ENCODE measurements around the gene UBA3.

UBA3 gene

DNA sequence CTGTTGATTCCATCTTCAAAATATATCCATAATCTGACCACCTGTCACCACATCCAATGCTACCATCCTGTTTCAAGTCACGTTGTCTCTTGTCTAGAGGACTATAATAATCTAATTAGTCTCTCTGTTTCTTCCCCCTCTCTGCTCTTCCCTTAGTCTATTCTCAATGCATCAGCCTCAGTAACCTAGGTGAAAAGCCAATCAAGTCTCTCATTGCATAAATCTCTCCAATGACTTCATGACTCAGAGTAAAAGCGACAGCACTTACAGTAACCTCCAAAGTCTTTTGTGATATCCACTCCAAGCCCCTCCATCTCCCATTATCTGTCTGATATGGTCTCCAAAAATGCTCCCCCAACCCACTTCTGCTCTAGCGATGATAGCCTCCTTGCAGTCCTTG lies 7.2 kb downstream of the UBA3 start:
- DNase-seq = no peak

DNA sequence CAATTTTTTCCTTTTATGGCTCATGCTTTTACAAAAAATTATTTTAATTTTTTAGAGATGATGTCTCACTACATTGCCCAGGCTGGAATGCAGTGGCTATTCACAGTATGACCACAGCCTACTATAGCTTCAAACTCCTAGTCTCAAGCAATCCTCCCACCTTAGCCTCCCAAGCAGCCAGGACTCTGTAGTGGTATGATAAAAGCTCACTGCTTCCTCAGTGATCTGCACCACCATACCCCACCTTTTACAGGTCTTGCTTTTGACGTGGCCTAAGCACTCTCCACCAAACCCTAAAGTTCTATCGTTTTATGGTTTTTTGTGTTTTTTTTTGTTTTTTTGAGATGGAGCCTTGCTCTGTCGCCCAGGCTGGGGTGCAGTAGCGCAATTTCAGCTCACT lies 14.0 kb downstream of the UBA3 start:
- DNase-seq = no peak

DNA sequence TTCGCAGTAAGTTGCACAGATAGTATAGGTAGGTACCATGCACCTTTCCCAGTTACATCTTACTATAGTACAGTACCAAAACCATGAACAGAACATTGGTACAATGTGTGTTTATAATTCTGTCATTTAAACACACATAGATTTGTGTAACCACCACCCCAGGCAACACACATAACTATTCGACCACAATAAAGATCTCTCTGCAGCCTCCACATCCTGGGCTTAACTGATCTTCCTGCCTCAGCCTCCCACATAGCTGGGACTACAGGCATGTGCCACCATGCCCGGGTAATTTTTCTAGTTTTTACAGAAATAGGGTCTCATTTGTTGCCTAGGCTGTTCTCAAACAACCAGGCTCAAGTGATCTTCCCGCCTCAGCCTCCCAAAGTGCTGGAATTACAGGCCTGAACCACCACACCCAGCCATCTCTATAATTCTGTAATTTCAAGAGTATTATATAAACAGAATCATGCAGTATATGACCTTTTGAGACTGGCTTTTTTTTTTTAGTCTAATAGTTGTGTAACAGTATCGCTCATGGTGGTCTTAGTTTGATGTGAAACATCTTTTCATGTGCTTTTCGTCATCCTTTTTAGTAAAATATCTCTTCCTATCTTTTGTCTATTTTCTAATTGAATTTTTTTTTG lies 14.7 kb downstream of the UBA3 start:
- no peak for DNase-seq

DNA sequence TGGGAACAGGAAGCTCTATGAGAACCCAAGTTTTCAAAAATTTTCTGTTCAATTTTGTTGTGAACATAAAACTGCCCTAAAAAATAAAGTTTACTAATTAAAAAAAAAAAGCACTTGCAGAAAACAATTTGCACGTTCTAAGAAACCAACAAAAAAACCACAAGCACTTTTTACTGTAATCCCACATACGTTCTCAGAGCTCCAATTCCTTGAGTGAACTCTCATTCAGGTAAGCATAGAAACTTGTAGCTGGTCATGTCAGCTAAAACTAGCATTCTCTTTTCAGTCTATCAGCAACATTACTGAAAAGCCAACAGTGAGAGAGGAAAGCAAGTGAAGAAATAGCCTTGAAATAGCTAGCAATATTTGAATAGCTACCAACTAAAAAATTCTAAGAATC lies 16.5 kb downstream of the UBA3 start:
- DNase-seq = no peak

DNA sequence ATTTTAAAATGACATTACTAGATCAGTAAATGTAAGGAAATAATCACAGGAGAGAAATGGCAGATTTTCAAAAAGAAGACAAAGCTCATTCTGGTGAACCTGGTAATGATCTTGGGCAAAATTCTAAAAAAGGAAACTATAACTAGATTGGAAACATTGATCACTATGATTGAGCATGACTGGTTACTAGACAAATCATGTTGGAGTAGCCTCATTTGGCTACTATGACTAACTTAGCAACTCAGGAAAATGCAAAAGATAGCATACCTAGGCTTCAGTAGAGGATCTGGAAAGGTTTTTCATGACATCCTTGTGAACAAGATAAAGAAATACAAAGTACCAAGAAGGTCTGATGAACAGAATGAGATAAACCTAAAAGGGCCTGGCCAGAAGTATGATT lies 20.5 kb downstream of the UBA3 start:
- DNase-seq = no peak

DNA sequence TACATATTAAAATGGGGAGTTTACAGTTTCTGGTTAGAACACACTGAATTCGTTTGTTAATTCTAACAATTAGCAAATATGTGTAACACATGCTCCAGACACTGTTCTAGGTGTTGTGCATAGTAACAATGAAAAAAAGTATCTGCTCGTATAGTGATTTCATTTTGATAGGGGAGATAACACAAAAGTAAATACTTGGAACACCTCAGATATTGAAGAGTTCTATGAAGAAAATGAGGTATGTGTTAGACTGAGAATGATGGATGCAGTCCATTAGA lies 21.3 kb downstream of the UBA3 start:
- no peak for DNase-seq

DNA sequence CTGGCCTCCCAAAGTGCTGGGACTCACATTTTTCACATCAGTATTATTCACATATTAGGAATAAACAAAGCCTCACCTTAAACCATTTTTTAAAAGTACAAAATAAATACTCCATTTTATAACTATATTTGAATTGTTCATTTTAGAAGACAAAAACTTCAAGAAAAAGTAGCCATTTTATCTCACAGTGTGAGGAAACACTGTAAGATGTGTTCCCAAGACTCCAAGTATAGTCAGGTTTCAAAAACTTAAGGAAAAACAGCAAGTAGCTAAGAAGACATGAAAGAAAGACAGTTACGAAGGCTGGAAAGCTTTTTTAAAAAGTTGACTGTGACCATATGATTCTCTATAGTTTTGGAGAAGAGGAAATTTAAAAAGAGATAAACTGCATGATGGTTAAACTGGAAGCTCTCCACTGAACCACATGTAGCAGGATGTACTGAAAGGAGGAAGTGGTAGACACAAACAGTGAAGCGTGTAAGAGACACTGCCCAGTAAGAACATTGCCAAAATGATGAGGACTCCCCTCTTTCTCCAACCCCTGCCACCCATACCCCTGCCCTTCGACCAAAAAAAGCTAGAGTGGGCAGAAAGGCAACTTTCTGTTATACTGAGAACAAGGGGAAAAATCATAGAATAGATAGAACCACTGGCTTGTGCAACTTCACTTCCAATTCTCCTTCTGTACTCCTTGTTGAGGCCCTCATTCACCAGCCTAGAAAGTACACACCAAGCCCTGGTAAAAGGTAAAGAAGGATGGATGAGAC lies 21.8 kb downstream of the UBA3 start:
- no peak for DNase-seq

DNA sequence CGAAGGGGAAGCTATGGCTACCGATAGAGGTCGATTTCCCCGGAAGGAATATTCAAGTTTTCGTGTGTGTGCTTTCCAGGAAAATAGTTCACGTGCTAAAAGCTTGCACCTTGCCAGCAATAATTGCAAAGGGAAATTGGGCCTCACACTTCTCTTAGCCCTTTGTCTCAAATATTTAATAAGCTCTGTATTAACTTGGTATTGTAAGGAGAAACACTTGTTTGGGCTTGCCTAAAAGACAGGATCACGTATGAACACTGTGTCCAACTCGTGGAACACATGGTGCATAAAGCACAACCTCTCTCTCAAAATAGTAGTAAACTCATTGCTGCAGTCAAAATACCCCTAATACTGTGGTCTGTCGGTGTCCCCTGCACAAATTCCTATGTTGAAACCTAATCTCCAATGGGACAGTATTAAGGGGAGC lies 27.7 kb downstream of the UBA3 start:
- no peak for DNase-seq

DNA sequence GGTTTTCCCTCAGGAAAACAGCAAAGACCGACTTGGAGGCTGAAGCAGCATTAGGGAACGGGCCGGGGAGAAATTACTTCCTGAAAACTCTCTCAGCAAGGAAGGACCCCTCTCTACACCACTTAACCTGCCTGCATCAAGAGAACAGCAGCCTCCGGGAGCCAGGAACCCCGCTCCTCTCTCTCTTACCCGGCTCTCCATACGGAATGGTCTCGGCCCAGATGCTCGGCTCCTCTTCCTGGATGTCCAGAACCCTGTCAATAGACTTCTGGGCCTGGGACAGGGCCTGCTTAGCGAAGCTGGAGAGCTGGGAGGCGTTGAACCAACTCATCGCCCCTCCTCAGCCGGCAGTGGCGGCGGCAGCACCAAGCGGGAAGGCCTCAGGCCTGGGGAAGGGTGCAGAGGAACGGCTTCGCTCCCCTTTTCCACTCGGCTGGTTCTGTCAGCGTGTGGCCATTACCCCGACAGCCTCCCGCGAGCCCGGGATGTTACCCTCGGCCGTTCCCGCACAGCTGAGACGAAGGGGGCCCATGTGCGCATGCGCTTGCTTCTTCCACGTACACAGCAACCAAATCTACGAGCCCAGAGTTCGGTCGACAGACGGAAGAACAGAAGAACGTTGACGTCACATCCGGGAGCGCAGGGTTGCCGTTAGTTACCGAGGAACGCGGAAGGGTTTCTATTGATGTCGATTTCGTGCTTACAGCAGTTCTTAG lies 28.3 kb downstream of the UBA3 start, which contains the start of gene TMF1:
TMF1 (minus strand) TSS at position 578 of the 716 bp plus-strand sequence; CDS start at position 331, 247 bp downstream.
- no peak for DNase-seq

DNA sequence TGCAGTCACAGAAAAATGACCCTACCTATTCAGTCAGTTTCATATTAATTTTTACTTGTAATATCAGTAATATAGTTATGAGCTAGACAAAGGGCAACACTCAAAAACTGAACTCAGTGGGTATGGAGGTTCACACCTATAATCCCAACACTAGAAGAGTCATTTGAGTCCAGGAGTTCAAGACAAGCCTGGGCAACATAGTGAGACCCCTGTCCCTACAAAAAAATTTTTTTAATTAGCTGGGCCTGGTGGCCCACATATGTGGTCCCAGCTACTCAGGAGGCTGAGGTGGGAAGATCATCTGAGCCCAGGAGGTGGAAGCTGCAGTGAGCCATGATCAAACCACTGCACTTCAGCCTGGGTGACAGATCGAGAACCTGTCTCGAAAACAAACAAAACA lies 31.2 kb downstream of the UBA3 start:
- DNase-seq = no peak

DNA sequence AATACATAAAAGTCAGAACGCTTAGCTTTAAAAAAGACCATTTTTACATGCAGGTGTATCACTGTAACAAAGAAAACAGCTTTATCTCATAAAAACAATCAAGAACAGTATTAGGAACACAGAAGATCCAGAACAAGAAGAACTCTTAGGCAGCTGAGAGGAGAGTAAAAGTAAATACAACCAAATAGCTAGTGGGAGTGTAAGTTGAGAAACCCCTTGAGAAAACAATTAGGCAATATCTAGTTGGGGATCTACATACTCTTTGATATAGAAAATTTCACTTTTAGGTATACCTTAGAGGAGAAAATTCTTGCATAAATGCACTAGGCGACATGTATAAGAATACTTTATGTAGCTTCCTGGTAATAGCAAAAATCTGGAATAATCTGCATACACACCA lies 35.6 kb downstream of the UBA3 start:
- DNase-seq = no peak

DNA sequence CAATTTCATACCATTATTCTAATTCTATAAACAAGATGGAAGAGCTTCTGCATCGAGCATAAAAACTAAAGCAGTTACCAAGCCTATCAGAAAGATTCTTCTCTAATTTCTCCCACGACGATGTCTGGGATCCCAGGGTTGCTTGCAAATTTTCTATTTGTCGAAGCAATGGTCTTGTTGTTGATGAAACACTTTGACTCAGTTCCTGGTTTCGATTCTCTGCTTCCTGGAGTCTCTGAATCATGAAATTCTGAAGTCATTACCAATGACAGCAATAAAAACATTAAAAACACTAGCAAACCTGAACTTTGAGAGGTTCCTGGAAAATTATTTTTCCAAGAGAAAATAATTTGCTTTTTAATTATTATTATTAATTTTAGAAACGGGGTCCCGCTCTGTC lies 46.7 kb downstream of the UBA3 start:
- no peak for DNase-seq

DNA sequence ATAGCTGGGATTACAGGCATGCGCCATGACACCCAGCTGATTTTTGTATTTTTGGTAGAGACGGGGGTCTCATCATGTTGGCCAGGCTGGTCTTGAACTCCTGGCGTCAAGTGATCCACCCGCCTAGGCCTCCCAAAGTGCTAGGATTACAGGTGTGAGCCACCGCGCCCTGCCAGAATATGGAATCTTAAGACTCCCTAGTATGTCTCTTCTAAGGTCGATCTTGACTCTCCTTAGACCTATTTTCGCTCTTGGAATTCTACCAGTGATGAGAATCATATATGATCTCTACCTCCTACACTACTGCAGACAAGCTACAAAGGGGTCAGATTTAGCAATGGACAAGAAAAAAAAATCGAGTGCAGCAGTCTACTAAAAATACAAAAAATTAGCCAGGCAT lies 47.4 kb downstream of the UBA3 start:
- no peak for DNase-seq

DNA sequence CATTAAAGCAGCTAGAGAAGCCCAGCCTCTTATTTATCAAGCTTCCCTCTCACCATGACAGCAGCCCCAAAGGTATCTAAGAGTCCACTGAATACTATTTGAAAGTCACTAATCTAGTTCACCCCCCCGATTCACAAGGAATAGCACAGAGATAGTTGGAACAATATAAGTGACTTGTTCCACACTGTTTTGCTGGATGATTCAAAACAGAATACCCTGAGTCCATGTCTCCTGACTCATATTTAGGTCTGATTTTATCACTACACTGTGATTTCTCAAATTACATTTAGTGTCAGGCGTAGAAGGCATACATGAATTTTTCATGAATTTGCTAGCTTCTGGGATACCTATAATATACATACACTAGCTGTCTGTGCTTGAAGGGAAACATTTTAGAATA lies 48.0 kb downstream of the UBA3 start:
- DNase-seq = no peak

DNA sequence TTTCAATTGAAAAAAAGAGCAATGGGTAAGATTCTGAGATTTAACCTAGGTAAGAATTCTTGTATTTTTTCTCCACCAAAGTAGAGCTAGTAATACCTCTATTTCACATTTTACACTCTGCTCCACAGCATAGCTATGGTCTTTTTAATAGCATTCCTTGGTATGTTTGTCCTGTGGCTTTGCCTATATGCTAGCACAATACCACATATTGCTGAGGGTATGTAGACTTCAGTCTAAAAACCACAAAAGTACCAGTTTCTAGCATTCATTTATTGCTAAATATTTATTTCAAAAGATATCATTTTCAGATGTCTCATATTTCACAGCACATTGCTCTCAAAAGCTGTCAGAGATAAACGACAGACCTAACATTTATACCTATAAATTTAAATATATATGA lies 48.5 kb downstream of the UBA3 start:
- DNase-seq = no peak

DNA sequence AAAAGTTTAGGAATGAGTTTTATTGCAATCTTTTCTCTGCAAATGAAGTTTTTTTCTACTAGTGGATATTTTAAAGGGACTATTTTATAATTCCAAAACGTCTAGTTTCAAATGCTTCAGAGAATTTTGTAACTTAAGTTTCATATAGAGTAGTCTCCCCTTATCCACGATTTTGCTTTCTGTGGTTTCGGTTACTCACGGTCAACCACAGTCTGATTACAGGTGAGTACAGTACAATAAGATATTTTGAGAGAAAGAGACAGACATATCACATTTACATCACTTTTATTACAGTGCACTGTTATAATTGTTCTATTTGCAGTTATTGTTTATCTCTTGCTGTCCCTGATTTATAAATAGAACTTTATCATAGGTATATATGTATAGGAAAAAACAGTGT lies 59.3 kb downstream of the UBA3 start:
- DNase-seq = no peak

DNA sequence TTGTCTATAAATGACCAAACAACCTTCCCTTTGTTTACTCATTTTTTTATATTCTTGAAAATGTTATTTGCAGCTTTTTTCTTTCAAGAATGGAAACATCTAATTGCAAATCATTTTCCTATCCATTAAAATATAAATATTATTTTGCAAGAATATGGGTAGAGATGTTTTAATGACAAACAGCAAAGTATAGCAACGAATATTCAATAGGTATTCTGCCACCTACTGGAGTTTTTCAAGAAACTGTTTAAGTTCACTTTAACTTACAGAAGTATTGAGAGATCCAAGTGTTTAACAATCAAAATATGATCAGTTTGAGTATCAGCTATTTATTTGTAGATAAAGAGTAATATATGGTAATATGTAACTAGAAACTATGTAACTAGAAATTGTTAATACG lies 59.7 kb downstream of the UBA3 start:
- no peak for DNase-seq

DNA sequence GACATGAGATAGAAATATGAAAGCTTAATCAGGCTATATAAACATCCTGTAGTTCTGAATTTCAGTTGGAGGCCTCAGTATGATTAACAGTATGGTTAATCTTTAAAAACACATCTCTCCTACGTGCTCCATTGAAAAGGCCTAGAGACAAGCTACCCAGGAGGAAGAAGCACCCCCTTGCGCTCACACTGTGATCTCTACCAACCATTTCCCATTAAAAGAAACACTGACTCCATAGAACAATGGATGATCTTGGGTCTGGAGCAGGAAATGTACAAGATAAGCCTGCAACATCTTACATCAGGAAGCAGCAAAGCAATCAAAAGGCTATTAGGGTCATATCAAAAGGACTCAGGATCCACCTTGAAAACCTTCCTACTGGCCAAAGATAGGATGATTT lies 63.3 kb downstream of the UBA3 start:
- no peak for DNase-seq

DNA sequence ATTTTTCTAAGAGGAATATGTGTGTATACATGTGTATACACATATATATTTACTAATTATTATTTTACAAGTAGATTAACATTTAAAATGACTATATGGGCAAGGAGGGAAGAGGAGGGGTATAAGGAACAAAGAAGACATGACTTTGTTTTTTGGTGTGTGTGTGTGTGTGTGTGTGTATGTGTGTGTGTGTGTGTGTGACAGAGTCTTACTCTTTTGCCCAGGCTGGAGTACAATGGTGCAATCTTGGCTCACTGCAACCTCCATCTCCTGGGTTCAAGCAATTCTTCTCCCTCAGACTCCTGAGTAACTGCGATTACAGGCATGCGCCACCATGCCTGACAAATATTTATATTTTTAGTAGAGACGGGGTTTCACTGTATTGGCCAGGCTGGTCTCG lies 64.1 kb downstream of the UBA3 start:
- DNase-seq = no peak

DNA sequence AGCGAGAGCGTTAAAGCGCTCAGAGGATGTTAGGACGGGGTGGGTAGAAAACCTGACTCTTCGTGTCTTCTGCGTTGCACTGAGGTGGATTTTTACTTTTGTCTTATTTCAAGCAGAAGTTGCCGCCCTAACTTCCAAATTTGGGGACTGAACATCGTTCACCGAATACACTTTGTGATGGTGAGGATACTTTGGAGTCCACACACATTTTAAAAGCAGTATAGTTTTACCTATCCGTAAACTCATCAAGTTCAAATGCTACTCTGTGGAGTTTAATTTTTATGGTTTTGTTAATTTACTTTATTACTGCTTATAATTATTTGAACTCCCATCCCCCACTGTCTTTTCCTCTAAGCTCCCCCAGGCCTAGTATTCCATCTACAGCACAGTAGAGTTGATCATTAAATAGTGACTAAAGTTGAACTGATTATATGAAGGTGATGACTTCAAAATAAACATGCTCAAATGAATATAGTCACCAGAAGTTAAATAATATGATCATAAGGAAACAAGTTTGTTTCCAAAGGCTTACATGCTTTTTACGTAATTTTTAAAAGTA lies 66.1 kb downstream of the UBA3 start:
- DNase-seq = no peak

DNA sequence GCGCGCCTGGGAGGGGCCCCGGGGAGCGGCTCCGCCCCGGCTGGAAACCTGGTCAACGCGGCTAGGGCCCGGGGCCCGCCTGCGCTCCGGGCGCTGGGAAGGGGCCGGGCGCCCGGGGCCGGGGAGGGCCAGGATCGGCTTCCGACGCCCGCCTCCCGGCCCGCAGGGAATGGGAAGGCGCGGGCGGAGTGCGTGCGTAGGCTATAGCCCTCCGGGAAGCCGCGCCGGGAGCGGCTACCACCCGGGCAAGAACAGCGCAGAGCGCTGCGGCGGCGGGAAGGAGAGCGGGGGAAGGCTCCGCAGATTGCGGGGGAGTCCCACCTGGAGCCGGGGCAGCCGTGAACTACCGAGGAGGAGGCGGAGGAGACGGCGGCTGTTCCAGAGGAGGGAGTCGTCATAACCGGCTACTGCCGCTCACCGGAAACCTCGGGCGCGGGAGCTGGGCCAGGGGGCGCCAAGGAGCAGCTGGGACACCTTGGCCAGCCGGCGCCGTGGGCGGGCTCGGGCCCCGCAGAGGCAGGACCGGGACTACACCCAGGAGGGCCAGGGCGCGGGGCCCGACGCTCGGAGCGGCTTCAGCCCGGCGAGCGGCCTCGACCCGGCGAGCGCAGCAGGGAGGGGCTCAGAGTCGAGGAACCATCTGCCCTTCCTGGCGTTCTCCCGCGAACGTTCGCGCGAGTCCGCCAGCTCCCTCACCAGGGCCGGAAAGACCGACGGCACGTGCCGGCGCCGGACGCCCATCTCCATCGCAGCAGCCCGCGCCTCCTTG lies 66.7 kb downstream of the UBA3 start, which contains the start of gene EOGT:
EOGT (minus strand) TSS at position 432 of the 769 bp plus-strand sequence. CDS start 3,838 bp downstream, outside the sequence.
- peak in 55 of 56 donors; percentile 16 to 86 (median 67) for DNase-seq

Measured in nucleus accumbens (tissue), 56 donors.